ENCODE measurements around the gene L3MBTL2. TPM values are rescaled to one million over a fixed set of nuclear protein-coding genes. Genes with fewer than 3 reads are reported as not detected.

The L3MBTL2 gene

Small RNA genes within 50 kb of the gene (small RNA-seq; reads per million reads assigned to genes)
- gene MIR6889: not detected
- not detected for gene RNU6-375P
